Fibroblast of skin of back (primary cell): ENCODE data around the gene LMAN2.
"Not testable (repeated sequence)": the region's sequence is repeated elsewhere in the genome, so short reads cannot be mapped to it uniquely, and the experiment has no call there.

Source experiments
- DNase-seq: peaks from one replicate; pipeline ENCODE4 v3.0.0-alpha.2; 2013

Gene LMAN2

GRCh38 chr5:177325868-177326381 is 25.5 kb downstream of the LMAN2 start:
- DNase-seq: no peak

DNA sequence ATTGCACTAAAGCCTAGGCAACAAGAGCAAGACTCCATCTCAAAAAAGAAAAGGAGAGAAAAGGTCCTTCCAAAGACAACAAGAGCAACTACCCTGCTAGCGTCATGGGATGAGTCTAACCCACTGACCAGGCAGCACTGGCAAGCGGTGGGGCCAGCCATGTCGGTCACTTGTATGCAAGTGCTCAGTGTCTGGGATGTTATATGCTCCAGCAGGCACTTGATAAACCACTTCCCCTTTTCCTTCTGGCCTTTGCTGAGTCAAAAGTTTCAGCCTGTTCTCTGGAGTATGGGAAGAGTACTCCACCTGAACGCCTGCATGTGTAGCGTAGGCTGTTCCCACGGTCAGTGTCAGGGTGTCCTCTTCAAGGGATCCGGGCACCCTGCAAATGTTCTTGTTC is 30.6 kb downstream of the LMAN2 start:
- DNase-seq: no peak

GRCh38 chr5:177319913-177320588 is 31.4 kb downstream of the LMAN2 start:
- no peak for DNase-seq

DNA sequence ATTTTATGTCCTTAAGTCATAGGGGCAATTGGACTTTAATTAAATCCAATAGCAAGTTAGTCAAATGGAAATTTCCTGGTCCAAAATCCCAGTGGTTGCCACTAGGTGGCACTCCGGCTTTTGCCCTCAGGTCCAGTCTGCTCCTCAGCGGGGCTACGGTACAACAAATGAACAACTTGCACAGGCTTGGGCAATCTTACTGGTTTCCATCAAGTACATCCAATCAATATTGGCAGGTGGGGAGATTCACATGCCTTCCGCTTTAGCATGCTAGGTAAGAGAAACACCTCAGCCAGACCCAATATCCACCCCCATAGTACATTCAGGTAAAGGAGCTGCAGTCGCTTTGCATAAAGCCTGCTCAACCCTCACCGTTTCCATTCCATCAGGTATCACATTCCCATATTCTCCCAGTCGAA is 33.5 kb downstream of the LMAN2 start:
- peak; percentile 70 for DNase-seq

- no peak for DNase-seq
Measured at GRCh38 chr5:177316005-177316404, 35.5 kb downstream of the LMAN2 start.

GRCh38 chr5:177315411-177315810 is 36.1 kb downstream of the LMAN2 start:
- DNase-seq: no peak

DNA sequence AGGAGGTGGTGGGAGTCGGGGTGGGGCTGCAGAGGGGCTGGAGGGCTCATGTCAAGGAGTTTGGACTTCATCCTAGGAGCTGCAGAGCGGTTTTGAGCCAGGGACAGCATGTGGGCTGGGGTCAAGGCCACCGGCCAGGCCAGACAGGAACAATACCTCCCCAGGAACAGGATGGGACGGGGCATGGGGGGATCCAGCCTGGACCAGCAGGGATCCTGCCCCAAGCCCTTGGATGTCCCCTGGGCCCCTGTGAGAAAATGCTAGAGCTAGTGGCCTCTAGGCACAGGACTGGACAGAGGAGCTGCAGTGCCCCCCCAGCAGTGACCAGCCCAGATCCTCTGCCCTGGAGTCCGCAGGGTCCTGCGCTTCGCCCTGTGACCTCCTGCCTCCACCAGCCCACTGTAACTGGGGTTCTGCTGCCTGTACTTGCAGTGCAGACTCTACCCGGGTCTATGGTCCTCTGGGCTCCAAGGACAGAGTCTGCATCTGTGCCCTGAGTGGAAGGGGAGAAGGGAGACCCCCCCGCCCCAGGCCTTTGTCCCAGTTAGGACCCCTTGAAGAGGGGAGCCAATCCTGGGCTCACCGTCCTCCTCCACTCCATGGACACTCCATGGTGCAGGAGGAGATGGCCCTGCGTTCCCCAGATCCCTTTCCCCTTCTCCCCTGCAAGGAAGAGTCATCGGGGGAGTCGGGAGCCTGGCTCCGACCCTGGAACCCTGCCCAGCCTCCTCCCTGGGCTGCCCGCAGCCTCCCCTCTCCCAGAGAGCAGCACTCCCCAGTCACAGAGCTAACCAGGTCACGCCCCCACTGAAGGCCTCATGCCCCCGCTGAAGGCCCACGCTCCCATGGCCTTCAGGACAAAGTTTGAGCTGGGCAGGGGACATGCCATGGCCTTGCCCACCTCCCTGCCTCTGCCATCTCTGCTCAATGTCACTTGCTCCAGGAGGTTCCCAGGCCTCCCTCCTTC is 36.8 kb downstream of the LMAN2 start:
- DNase-seq: no peak

DNA sequence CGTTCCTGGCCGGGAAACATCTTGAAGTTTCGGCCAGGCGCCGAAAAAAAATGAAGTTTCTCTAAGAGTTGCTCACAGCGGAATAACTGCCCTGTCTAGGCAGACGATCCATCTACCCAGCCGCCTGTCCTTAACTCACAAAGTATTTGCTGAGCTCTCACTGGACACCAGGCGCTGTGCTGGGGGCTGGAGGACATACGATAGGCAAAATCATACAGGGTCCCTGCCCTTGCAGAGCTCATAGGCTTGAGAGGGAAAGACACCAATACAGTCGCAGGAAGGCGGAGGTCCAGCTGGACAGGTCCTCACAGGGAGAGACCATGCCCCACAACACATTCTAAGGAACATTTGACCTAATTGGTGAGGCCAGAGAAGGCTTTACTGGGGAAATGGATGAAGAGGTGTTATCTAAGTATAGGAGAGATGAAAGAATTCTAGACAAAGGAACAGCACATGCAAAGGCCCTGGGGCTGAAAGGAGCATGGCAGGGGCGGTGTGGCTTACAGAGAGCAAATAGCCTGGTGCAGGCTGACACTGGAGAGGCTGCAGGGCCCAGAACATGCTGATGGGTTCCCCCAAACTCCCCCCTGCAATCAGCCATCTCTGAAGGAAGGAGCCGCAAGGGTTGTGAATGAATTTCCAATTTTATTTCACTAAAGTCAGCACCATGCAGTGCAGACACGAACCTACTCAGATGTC is 37.8 kb downstream of the LMAN2 start:
- no peak for DNase-seq

DNA sequence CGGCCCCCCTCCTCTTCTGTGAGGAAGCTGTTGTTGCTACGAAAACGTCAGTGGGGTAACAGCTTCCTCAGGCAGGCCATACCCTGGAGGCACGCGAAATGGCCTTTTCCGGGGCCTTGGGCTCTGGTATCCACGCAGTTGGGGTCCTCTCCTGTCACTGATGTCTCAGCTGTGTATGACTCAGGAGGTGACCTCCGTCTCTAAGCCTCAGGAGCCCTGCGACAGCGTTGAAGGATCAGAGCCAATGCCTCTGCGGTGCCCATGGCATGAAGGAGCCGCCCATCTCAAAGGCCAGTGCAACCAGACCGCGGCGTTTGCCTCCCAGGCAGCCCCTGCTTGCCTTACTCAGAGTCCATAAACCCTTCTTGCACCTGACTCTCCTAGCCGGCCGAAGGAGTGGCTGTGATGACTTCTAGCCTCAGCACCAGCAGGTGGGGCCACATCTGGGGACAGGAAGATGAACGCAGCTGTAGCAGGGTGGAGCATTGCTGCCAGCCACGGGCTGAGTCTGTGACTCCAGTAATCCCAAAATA is 38.8 kb downstream of the LMAN2 start:
- DNase-seq: peak; percentile 55

DNA sequence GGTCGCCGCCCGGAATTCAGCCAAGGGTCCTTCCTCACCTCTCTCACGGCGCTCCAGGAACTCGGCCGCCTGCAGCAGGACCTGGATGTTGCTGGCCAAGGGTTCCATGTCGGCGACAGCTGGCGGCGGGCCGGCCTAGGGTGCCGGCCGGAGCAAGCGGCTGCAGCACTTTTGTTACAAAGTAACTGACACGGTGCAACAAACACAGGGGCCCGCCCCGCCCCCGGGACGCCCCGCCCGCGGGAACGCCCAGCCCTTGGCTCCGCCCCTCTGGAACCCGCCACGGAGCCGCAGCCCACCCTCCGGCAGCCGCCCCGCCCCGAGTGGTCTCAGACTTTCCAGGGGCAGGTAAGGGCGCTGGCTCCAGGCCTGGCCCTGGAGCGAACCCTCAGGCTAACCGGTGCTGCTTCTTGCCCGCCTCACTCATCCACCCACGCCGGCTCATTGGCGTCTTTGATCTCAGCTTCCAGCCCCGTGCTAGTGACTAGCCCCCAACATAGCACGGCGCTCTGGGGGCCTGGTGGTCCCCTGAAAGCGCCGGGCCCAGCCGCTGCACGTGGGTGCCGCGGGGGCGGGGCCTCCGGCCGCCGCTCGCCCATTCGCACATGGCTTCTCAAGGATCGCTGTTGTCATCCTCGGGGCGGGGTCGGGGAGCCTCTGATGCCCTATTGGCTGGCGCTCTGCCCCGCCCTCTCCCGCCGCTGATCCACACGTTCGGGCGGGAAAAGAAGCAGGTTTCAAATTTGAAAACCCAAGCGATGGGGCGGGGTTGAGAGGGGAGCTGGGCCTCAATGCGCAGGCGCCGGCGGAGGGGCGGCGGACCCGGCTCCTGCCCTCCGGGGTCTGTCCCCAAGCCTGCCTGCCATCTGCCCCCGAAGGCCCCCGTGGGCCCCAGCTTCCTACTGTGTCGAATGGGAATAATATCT is 39.5 kb downstream of the LMAN2 start, which contains the start of gene MXD3:
TSS of gene MXD3 (minus strand) at position 176 of the 926 bp plus-strand sequence. CDS start at position 108, 68 bp downstream.
- peak; percentile 96 for DNase-seq

- DNase-seq: no peak
Measured at GRCh38 chr5:177311392-177311722, 40.1 kb downstream of the LMAN2 start.

DNA sequence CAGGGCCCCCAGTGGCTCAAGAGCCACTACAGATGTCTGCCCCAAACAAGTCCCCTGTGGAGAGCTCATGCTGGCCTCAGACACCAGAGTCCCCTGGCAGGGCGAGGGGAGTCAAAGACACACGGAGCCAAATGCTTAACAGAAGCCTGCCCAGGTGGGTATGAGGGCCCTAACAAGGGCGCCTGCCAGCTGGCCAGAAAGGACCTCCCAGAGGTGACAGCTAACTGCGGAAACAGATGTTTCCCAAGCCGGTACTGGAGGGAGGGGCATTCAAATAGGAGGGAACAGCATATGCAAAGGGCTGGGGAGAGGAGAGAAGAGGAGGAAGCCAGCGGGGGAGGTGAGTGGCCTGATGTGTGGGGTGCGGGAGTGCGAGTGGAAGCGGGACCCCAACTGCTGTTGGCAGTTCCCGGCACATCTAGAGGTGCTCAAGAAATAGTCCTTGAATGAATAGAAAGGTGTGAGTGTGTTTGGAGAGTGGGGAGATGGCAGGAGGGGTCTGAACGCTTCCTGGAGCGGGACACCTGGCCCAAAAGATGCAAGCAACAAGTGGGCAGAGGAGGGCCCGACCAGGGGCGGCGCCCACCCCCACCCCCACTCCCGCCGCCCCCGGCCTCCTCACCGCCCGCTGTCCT is 40.6 kb downstream of the LMAN2 start:
- DNase-seq: peak; percentile 32

GRCh38 chr5:177310332-177310731 is 41.1 kb downstream of the LMAN2 start:
- no peak for DNase-seq

DNA sequence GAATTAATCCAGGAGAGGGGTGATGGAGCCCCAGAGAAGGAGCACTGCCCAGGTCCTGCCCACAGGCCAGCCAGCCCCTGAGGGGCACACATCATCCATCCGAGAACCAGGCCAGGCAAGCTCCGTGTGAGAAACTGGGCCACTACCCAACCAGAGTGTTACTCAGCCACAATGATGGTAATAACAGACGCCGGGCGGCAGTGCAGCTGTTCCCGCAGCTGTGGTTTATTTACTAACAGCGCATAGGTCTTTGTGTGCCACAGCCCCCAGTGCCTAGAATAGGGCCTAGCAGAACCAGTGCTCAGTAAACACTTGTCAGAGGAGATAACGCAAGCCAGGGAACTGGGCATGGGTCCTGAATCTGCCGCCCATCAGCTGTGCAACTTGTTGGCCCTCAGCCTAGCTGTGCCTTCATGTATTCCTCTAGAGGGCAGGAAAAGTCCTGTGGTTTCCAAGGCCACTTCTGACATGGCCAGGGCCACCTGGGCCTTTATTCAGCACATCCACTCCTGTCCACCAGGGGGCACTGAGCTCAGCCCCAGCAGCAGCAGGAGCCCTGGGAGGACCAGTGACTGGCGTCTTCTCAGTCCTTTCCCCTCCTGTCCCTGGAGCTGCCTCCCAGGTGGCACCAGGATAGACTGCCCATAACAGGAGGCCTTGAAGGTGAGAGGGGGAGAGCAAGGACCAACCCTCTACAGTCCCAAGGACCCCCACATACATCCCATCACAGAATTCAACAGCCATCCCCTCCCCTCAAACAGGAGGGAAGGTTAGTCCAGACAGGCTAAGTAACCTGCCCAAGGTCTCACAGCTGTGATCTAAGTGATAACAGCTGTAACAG is 41.9 kb downstream of the LMAN2 start:
- peak; percentile 61 for DNase-seq

DNA sequence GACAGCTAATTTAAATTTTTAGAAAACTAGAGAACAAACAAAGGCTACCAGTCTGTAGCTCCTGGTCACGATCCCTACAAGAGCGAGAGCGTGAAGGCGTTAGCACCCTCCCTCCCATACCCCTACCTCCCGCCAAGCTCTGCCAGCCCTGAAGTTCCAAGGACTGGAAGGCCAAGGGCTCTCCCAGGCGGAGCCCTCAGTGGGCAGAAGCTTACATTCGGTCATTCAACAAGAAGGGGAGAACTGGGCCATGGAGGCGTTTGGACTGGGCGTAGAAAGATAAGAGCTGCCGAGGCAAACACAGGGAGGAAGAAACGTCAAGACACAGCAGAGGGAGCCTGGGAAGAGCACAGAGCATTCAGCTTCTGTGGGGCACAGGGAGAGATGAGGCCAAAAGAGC is 42.7 kb downstream of the LMAN2 start:
- DNase-seq: no peak

DNA sequence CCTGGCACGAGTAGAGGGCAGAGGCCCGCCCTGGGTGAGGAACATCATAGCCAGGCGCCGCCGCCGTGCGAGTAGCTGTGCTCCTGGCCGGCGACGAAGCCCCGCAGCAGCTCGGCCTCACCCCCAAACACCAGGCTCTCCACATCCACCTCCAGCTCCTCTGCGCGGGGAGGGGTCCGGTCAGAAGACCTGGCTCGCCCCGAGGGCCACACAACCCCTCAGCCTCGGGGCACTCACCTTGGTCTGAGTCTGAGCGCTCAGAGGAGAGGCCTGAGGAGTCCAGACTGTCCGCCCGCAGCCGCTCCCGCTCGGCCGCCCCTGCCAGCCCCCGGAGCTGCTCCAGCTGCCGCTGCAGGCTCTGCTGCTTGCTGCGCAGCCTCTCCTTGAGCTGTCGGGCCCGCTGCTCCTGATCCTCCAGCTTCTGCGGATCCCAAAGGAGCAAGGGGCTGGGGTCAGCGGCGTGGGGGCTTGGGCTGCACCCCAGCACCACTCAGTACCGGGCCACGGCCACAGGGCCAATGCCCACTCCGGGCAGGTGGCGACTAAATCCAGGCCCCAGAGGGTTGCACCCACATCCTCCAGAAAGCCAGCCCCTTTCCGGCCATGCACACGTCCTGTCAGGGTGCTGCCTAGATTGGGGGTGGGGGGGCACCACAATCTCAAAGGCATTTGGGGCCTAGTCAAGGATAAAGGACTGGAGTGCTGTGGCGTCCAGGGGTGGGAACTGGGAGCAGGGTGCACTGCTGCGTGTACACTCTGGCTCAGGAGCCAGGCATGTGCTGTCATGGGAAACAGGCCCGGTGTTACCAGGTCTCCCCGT is 43.7 kb downstream of the LMAN2 start:
- no peak for DNase-seq

GRCh38 chr5:177306674-177307543 is 44.6 kb downstream of the LMAN2 start:
- no peak for DNase-seq

DNA sequence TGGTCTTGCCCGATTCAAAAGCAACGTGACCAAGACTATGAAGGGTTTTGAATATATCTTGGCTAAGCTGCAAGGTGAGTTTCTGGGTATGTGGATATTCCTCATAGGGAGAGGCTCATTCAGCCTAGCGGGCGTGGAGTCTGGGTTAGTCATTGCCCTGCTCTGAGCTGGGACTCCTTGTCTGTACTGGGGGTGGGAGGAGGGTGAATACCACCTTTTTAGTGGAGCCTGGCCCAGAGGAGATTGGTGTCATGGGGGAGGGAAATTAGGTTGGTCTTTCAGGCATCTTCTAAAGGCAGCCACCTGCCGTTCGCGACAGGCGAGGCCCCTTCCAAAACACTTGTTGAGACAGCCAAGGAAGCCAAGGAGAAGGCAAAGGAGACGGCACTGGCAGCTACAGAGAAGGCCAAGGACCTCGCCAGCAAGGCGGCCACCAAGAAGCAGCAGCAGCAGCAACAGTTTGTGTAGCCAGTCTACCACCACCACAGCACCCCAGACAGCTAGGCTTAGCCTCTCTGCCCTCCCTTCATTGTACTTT is 45.3 kb downstream of the LMAN2 start:
- DNase-seq: not testable (repeated sequence)
